Pancreas (tissue), 10 donors: ENCODE results near the gene EAF1. TPM values are rescaled to one million over a fixed set of nuclear protein-coding genes. Genes with fewer than 3 reads are reported as not detected.

Experiments used
- ATAC-seq, 4 donors: fragments of 200-7000 bp; cut with Tn5 transposase; one replicate each; pipeline versions ENCODE4 v1.8.0 to v1.9.1; 2020; ENCODE audit warnings: mild to moderate bottlenecking in 4 of 4, moderate library complexity in 4 of 4
- DNase-seq, 6 donors: peaks; one replicate each; pipeline ENCODE4 v3.0.0-alpha.2; 2020
- FAIRE-seq: peaks from 2 replicates; lab custom pipeline; 2012; peaks lifted over from hg19 to GRCh38; lab: Jason Lieb, UNC
- H3K27ac ChIP-seq, 4 donors: fragments of 200-600 bp; sonication (generic); 1 replicate in 3 of 4; 2 replicates in 1 of 4; pipeline versions ENCODE4 v1.5.0 to v1.8.0; 2020
- H3K27me3 ChIP-seq, 4 donors: fragments of 200-600 bp; one replicate each; pipeline ENCODE4 v1.8.0; 2021
- H3K36me3 ChIP-seq, 3 donors: fragments of 200-600 bp; sonication (generic) in 1 of 3; one replicate each; pipeline versions ENCODE4 v1.5.0 to v1.8.0; 2020 to 2021
- H3K4me1 ChIP-seq, 3 donors: fragments of 200-600 bp; one replicate each; pipeline ENCODE4 v1.8.0; 2021
- H3K4me3 ChIP-seq, 4 donors: fragments of 200-600 bp; sonication (generic) in 2 of 4; one replicate each; pipeline versions ENCODE4 v1.5.0 to v1.8.0; 2020 to 2021
- H3K9me3 ChIP-seq, 4 donors: fragments of 200-600 bp; one replicate each; pipeline ENCODE4 v1.8.0; 2021
- CTCF ChIP-seq, 4 donors: fragments of 200-600 bp; sonication (generic) in 3 of 4; IDR thresholded peaks; one replicate each; pipeline versions ENCODE4 v1.5.0 to v1.8.0; 2021; ENCODE audit warnings: antibody characterized with exemption in 4 of 4
- WGBS, 2 donors: extraction: QIAGEN DNeasy Blood & Tissue Kit; methylation state at CpG; one replicate each; pipeline ENCODE4 v1.1.7; 2013; 5-methylcytosine and 5-hydroxymethylcytosine counted together
- intact Hi-C, 3 donors: fragments of 100-400 bp; cut with DNase I; formaldehyde crosslinking; loops; one replicate each; pipeline versions ENCODE4 v1.11.1 to v1.14.2; 2022
- polyA plus RNA-seq, 2 donors: library from polyadenylated mRNA; stranded (reverse); fragments of 200-250 nt; gene quantifications; one replicate each; pipeline ENCODE4 v1.2.3, GENCODE V29; 2013
- total RNA-seq, 6 donors: library from RNA; stranded (reverse); fragmentation: NEBNext Ultra II Directional in 4 of 6; extraction: Animal tissue kit (Norgen Biotek cat#: 25700) in 4 of 6; gene quantifications; one replicate each; pipeline versions ENCODE4 v1.2.1 to v1.2.4, GENCODE V29; 2021 to 2023
- donor health status: healthy with polysubstance abuse.
- donor health status: DM: no; HTN: no; CAD: no; lungs with moderate emphysema.
- donor health status: DM: no; HTN: no; CAD: no.
- donor health status: control.
- donor health status: control.
- donor health status: Bipolar disorder and iron deficiency.
- donor health status: DM: yes; HTN: yes; CAD: no.
- donor health status: DM: no; HTN: no; CAD: no.
- donor health status: DM: no; HTN: no; CAD: no.
- donor health status: DM: yes; HTN: yes; CAD: no.

EAF1 gene
- total and polyA plus RNA-seq, 8 donors, result 2.1 to 12.0 (median 6.6) TPM

- DNase-seq, result no peak
- no peak for FAIRE-seq
- no peaks in the 10 kb centered on the region for H3K36me3 ChIP-seq
- peak overlapping the region in 1 of 4 donors; percentile 47 for H3K27ac ChIP-seq
- H3K27me3 ChIP-seq, result no peaks in the 10 kb centered on the region
- 39 to 41% methylated on average over 16 of the region's 16 CpGs for WGBS, 2 donors
- intact Hi-C loops, result no loop called here
- H3K4me1 ChIP-seq, result peaks cover 0 to 16% (median 0%) of the 10 kb centered on the region in 3 donors
- H3K9me3 ChIP-seq, result no peaks in the 10 kb centered on the region
- H3K4me3 ChIP-seq, result peak overlapping the region; percentile 36 to 95 (median 87)
- no peak for ATAC-seq
- TF ChIP-seq CTCF (IDR thresholded peaks at IDR 0.05), result no peak
These were observed 749 bp upstream of the EAF1 start for GRCh38 chr3:15426579-15427118.

GRCh38 chr3:15427981-15428380 is 583 bp downstream of the EAF1 start:
- no peak for TF ChIP-seq CTCF (IDR thresholded peaks at IDR 0.05)
- WGBS, 2 donors, result 0 to 1% methylated on average over 11 of the region's 11 CpGs
- H3K4me1 ChIP-seq, result peaks cover 0 to 16% (median 0%) of the 10 kb centered on the region in 3 donors
- FAIRE-seq (no peak), ATAC-seq (peak; percentile 11 to 50 (median 45)), DNase-seq (peak in 2 of 6 donors; percentile 6 to 30)
- no peaks in the 10 kb centered on the region for H3K9me3 ChIP-seq
- no peaks in the 10 kb centered on the region for H3K27me3 ChIP-seq
- peak overlapping the region in 3 of 4 donors; percentile 13 to 58 (median 47) for H3K27ac ChIP-seq
- intact Hi-C loops, result no loop called here
- H3K4me3 ChIP-seq, result peak overlapping the region; percentile 36 to 95 (median 87)
- H3K36me3 ChIP-seq, result no peaks in the 10 kb centered on the region

- 4 to 9% methylated on average over 9 of the region's 9 CpGs for WGBS, 2 donors
- peaks cover 0 to 16% (median 0%) of the 10 kb centered on the region in 3 donors for H3K4me1 ChIP-seq
- no peaks in the 10 kb centered on the region for H3K36me3 ChIP-seq
- ATAC-seq (peak in 2 of 4 donors; percentile 2 to 54), FAIRE-seq (no peak), DNase-seq (no peak)
- TF ChIP-seq CTCF (IDR thresholded peaks at IDR 0.05), result no peak
- H3K4me3 ChIP-seq, result peak overlapping the region; percentile 36 to 95 (median 87)
- H3K27me3 ChIP-seq, result no peaks in the 10 kb centered on the region
- intact Hi-C loops, result no loop called here
- H3K9me3 ChIP-seq, result no peaks in the 10 kb centered on the region
- no peak overlapping the region for H3K27ac ChIP-seq
These were observed 1.1 kb downstream of the EAF1 start for GRCh38 chr3:15428539-15428938.

- 85 to 89% methylated on average over 6 of the region's 6 CpGs for WGBS, 2 donors
- H3K36me3 ChIP-seq, result no peaks in the 10 kb centered on the region
- ATAC-seq, result no peak
- no peak for TF ChIP-seq CTCF (IDR thresholded peaks at IDR 0.05)
- no peaks in the 10 kb centered on the region for H3K27me3 ChIP-seq
- FAIRE-seq, result no peak
- H3K9me3 ChIP-seq, result no peaks in the 10 kb centered on the region
- no peak for DNase-seq
- intact Hi-C loops, result no loop called here
- peak overlapping the region in 1 of 4 donors; percentile 81 for H3K4me3 ChIP-seq
- H3K27ac ChIP-seq, result no peak overlapping the region
- H3K4me1 ChIP-seq, result peaks cover 0 to 16% (median 0%) of the 10 kb centered on the region in 3 donors
These were observed 1.7 kb downstream of the EAF1 start for GRCh38 chr3:15429080-15429479.

GRCh38 chr3:15430624-15431023 is 3.2 kb downstream of the EAF1 start:
- Histone ChIP-seq H3K36me3 (peaks cover 0 to 15% (median 8%) of the 10 kb centered on the region in 3 donors), H3K27me3 (no peaks in the 10 kb centered on the region)
- no peak for ATAC-seq

More at GRCh38 chr3:15430624-15431023, 3.2 kb downstream of the EAF1 start:
- no peak overlapping the region for H3K4me3 ChIP-seq
- 85% methylated on average over 1 of the region's 1 CpG for WGBS, 2 donors
- no peak for DNase-seq
- intact Hi-C loops, result loop anchor here in 2 of 3 donors (10.0 kb wide), 2 partner anchors 114 to 124 kb away; no protein-coding TSS in a partner anchor
- H3K27ac ChIP-seq, result no peak overlapping the region
- no peak for FAIRE-seq
- H3K9me3 ChIP-seq, result no peaks in the 10 kb centered on the region
- peaks cover 0 to 16% (median 0%) of the 10 kb centered on the region in 3 donors for H3K4me1 ChIP-seq
- TF ChIP-seq CTCF (IDR thresholded peaks at IDR 0.05), result no peak
